Measurements from ENCODE around the gene MSRB1. TPM values are rescaled to one million over a fixed set of nuclear protein-coding genes. Genes with fewer than 3 reads are reported as not detected.

MSRB1 gene
- total and polyA plus RNA-seq, 2 of the 13 experiments (the other 11 are each of a cell fraction or from before 2014, with no cell fraction given): 32.1 to 75.4 TPM

GRCh38 chr16:1983544-1984346 is 40.7 kb upstream of the MSRB1 start, which contains the start of gene GFER (continued):
- peak; percentile 68 for TF ChIP-seq ZNF407 (CRISPR knock-in tag; IDR thresholded peaks at IDR 0.05; ENCODE audit: not compliant biosample characterization)
- TF ChIP-seq ZNF564 (CRISPR knock-in tag; IDR thresholded peaks at IDR 0.05): peak; percentile 87
- TF ChIP-seq IRF9 (CRISPR knock-in tag; IDR thresholded peaks at IDR 0.05; ENCODE audit: borderline replicate concordance): no peak; the same call in 1 of the 2 replicates
- no peak for TF ChIP-seq FOSL1 (CRISPR knock-in tag; IDR thresholded peaks at IDR 0.05; ENCODE audit: borderline replicate concordance)
- TF ChIP-seq ZFY (CRISPR knock-in tag; IDR thresholded peaks at IDR 0.05): peak; percentile 91
- TF ChIP-seq ZNF546 (CRISPR knock-in tag; conservative IDR thresholded peaks at IDR 0.05): peak; percentile 82
- TF ChIP-seq THAP7 (CRISPR knock-in tag; IDR thresholded peaks at IDR 0.05): 0 out of 2 replicates have a peak, but pooled peaks have one; percentile 64
- peak; percentile 94 for TF ChIP-seq NR2C2 (CRISPR knock-in tag; IDR thresholded peaks at IDR 0.05; ENCODE audit: borderline replicate concordance)
- peak; percentile 86 for TF ChIP-seq TBX2 (CRISPR knock-in tag; IDR thresholded peaks at IDR 0.05; ENCODE audit: borderline replicate concordance)
- TF ChIP-seq ZNF124 (CRISPR knock-in tag; IDR thresholded peaks at IDR 0.05): peak; percentile 40; the same call in 1 of the 2 replicates
- peak; percentile 50; the same call in 1 of the 2 replicates for TF ChIP-seq FOXC1 (CRISPR knock-in tag; IDR thresholded peaks at IDR 0.05; ENCODE audit: borderline replicate concordance)
- 0 out of 2 replicates have a peak, but pooled peaks have one; percentile 44 for TF ChIP-seq DR1 (CRISPR knock-in tag; IDR thresholded peaks at IDR 0.05)
- TF ChIP-seq ZFP37 (CRISPR knock-in tag; IDR thresholded peaks at IDR 0.05; ENCODE audit: borderline replicate concordance): no peak
- peak; percentile 82; the same call in 1 of the 2 replicates for TF ChIP-seq FIP1L1 (IDR thresholded peaks at IDR 0.05; ENCODE audit: borderline replicate concordance, insufficient read depth, low read depth, low read length)
- TF ChIP-seq CAMTA2 (CRISPR knock-in tag; IDR thresholded peaks at IDR 0.05; ENCODE audit: borderline replicate concordance): no peak
- peak; percentile 62 for TF ChIP-seq GATAD2A (CRISPR knock-in tag; IDR thresholded peaks at IDR 0.05)
- no peak for TF ChIP-seq REL (CRISPR knock-in tag; conservative IDR thresholded peaks at IDR 0.05)
- peak; percentile 73; the same call in 1 of the 2 replicates for TF ChIP-seq ZNF329 (CRISPR knock-in tag; IDR thresholded peaks at IDR 0.05; ENCODE audit: low read depth)

Measured in HepG2 (cell line).